HS-27A (cell line): ENCODE measurements around the gene FKBP1C.
"Not testable (repeated sequence)": the region's sequence is repeated elsewhere in the genome, so short reads cannot be mapped to it uniquely, and the experiment has no call there.

Source experiments
- DNase-seq: peaks from one replicate; pipeline ENCODE4 v3.0.0-alpha.2; 2012; ENCODE audit warnings: low read depth, missing footprints

Gene FKBP1C

GRCh38 chr6:63211343-63211742 lies at the start of gene FKBP1C:
Gene FKBP1C (plus strand): TSS chr6:63211469.
- DNase-seq, result not testable (repeated sequence)

GRCh38 chr6:63164047-63164803 lies 47.0 kb upstream of the FKBP1C start:
- not testable (repeated sequence) for DNase-seq

GRCh38 chr6:63174173-63174572 lies 37.1 kb upstream of the FKBP1C start:
- DNase-seq, result no peak

- DNase-seq, result no peak
Observed at GRCh38 chr6:63176181-63176580, 35.1 kb upstream of the FKBP1C start.

GRCh38 chr6:63180367-63180766 lies 30.9 kb upstream of the FKBP1C start:
- DNase-seq, result no peak

- DNase-seq, result no peak
Observed at GRCh38 chr6:63186970-63187369, 24.3 kb upstream of the FKBP1C start.

GRCh38 chr6:63188828-63189227 lies 22.4 kb upstream of the FKBP1C start:
- DNase-seq, result no peak

- no peak for DNase-seq
Observed at GRCh38 chr6:63193324-63193723, 17.9 kb upstream of the FKBP1C start.

GRCh38 chr6:63197741-63198140 lies 13.5 kb upstream of the FKBP1C start:
- DNase-seq, result no peak

- no peak for DNase-seq
Observed at GRCh38 chr6:63213325-63213724, 2.1 kb downstream of the FKBP1C start.

GRCh38 chr6:63214816-63215215 lies 3.5 kb downstream of the FKBP1C start:
- no peak for DNase-seq

- DNase-seq, result no peak
Observed at GRCh38 chr6:63224179-63224578, 12.9 kb downstream of the FKBP1C start.

GRCh38 chr6:63225987-63226386 lies 14.7 kb downstream of the FKBP1C start:
- not testable (repeated sequence) for DNase-seq

GRCh38 chr6:63227928-63228894 lies 16.9 kb downstream of the FKBP1C start:
- DNase-seq, result not testable (repeated sequence)

GRCh38 chr6:63230027-63230426 lies 18.8 kb downstream of the FKBP1C start:
- not testable (repeated sequence) for DNase-seq

- not testable (repeated sequence) for DNase-seq
Observed at GRCh38 chr6:63230511-63230910, 19.2 kb downstream of the FKBP1C start.

- DNase-seq, result no peak
Observed at GRCh38 chr6:63236398-63236817, 25.1 kb downstream of the FKBP1C start.

- no peak for DNase-seq
Observed at GRCh38 chr6:63245420-63245819, 34.2 kb downstream of the FKBP1C start.

GRCh38 chr6:63245909-63246308 lies 34.6 kb downstream of the FKBP1C start:
- DNase-seq, result no peak

- no peak for DNase-seq
Observed at GRCh38 chr6:63246581-63246980, 35.3 kb downstream of the FKBP1C start.

GRCh38 chr6:63249875-63250482 lies 38.7 kb downstream of the FKBP1C start:
- no peak for DNase-seq

GRCh38 chr6:63259153-63259552 lies 47.9 kb downstream of the FKBP1C start:
- DNase-seq, result no peak
